HG02981 (cell line): Measurements from ENCODE around the gene PFDN2.

Experiments
- ATAC-seq: cut with Tn5 transposase; IDR thresholded peaks from one replicate; pipeline ENCODE4 v1.9.1; 2021; ENCODE audit warnings: mild to moderate bottlenecking, moderate library complexity; ENCODE audit not compliant: unreplicated experiment

PFDN2 gene

GRCh38 chr1:161117759-161118581 lies at the start of gene PFDN2, which contains the start of gene NIT1:
TSS of gene PFDN2 (minus strand) at chr1:161118037. CDS start at chr1:161118026, 11 bp downstream.
TSS of gene NIT1 (plus strand) at chr1:161118105. CDS start at chr1:161118177, 72 bp downstream.
- ATAC-seq: peak; percentile 71

- ATAC-seq: no peak
These were observed 49.1 kb upstream of the PFDN2 start for GRCh38 chr1:161166669-161167548.

GRCh38 chr1:161165742-161166668 lies 48.2 kb upstream of the PFDN2 start, which contains the start of gene PPOX:
TSS of gene PPOX (plus strand) at chr1:161166426. CDS start at chr1:161166848, 422 bp downstream.
- peak; percentile 88 for ATAC-seq

GRCh38 chr1:161164901-161165610 lies 47.2 kb upstream of the PFDN2 start:
- ATAC-seq: no peak

- no peak for ATAC-seq
These were observed 46.0 kb upstream of the PFDN2 start for GRCh38 chr1:161163793-161164192.

GRCh38 chr1:161162806-161163205 lies 45.0 kb upstream of the PFDN2 start:
- no peak for ATAC-seq

- ATAC-seq: no peak
These were observed 44.2 kb upstream of the PFDN2 start for GRCh38 chr1:161162052-161162451.

GRCh38 chr1:161161652-161162051 lies 43.8 kb upstream of the PFDN2 start:
- no peak for ATAC-seq

GRCh38 chr1:161160671-161161145 lies 42.9 kb upstream of the PFDN2 start:
- ATAC-seq: no peak

GRCh38 chr1:161159913-161160243 lies 42.0 kb upstream of the PFDN2 start:
- ATAC-seq: no peak

GRCh38 chr1:161159087-161159912 lies 41.5 kb upstream of the PFDN2 start, which contains the start of gene USP21:
TSS of gene USP21 (plus strand) at chr1:161159500. CDS start at chr1:161160641, 1,141 bp downstream.
- peak; percentile 85 for ATAC-seq

GRCh38 chr1:161158316-161159010 lies 40.6 kb upstream of the PFDN2 start:
- no peak for ATAC-seq

- ATAC-seq: no peak
These were observed 40.0 kb upstream of the PFDN2 start for GRCh38 chr1:161157867-161158266.

- ATAC-seq: peak; percentile 84
These were observed 36.0 kb upstream of the PFDN2 start, which contains the start of gene UFC1 for GRCh38 chr1:161153682-161154337. TSS of gene UFC1 (plus strand) at chr1:161153978. CDS start at chr1:161153998, 20 bp downstream.

- peak; percentile 5 for ATAC-seq
These were observed 35.3 kb upstream of the PFDN2 start for GRCh38 chr1:161153176-161153575.

GRCh38 chr1:161145832-161146231 lies 28.0 kb upstream of the PFDN2 start:
- ATAC-seq: no peak

- no peak for ATAC-seq
These were observed 23.0 kb upstream of the PFDN2 start for GRCh38 chr1:161140755-161141400.
